Fibroblast of lung (primary cell): ENCODE data around the gene HOXB1. TPM values are rescaled to one million over a fixed set of nuclear protein-coding genes. Genes with fewer than 3 reads are reported as not detected.

Source experiments
- DNase-seq, 2 donors: peaks; one replicate each; pipeline versions ENCODE4 v3.0.0 to v3.0.0-alpha.2; 2010; ENCODE audit warnings: low read depth in 2 of 2
- H2AFZ ChIP-seq: 2 replicates; pipeline ENCODE4 v1.5.1; 2012; ENCODE audit warnings: low read length, control low read depth, inconsistent platforms
- H3K27ac ChIP-seq: 2 replicates; pipeline ENCODE4 v1.5.1; 2011; ENCODE audit warnings: low read length, control low read depth; ENCODE audit not compliant: insufficient read depth
- H3K27me3 ChIP-seq: 2 replicates; pipeline ENCODE4 v1.5.1; 2011; ENCODE audit warnings: mild to moderate bottlenecking, low read length; ENCODE audit not compliant: control insufficient read depth, insufficient read depth
- H3K36me3 ChIP-seq: 2 replicates; pipeline ENCODE4 v1.5.1; 2011; ENCODE audit warnings: low read length; ENCODE audit not compliant: control insufficient read depth, insufficient read depth
- H3K4me1 ChIP-seq: 2 replicates; pipeline ENCODE4 v1.5.1; 2011; ENCODE audit warnings: low read length; ENCODE audit not compliant: control insufficient read depth, insufficient read depth; ENCODE audit errors: extremely low read depth
- H3K4me2 ChIP-seq: 2 replicates; pipeline ENCODE4 v1.5.1; 2011; ENCODE audit warnings: low read length, control low read depth; ENCODE audit not compliant: insufficient read depth; ENCODE audit errors: extremely low read depth
- H3K4me3 ChIP-seq, 4 experiments: fragments of 200-600 bp in 1 of 4; sonication (generic) in 1 of 4; replicated peaks in 1 of 4; 2 replicates each; pipeline ENCODE4 v1.5.1; 2011 to 2016; ENCODE audit warnings: low read length in 4 of 4, low read depth in 3 of 4, mild to moderate bottlenecking in 3 of 4, control low read depth in 2 of 4, inconsistent platforms in 1 of 4, mixed read lengths in 1 of 4; ENCODE audit not compliant: insufficient read depth in 1 of 4; ENCODE audit errors: control extremely low read depth in 1 of 4
- H3K79me2 ChIP-seq: 2 replicates; pipeline ENCODE4 v1.5.1; 2012; ENCODE audit warnings: mild to moderate bottlenecking, low read length, inconsistent platforms; ENCODE audit not compliant: control insufficient read depth, insufficient read depth
- H3K9ac ChIP-seq: 2 replicates; pipeline ENCODE4 v1.5.1; 2011; ENCODE audit warnings: mild to moderate bottlenecking, low read length, control low read depth; ENCODE audit not compliant: insufficient read depth
- H3K9me3 ChIP-seq: 2 replicates; pipeline ENCODE4 v1.5.1; 2012; ENCODE audit warnings: low read depth, low read length; ENCODE audit not compliant: control insufficient read depth, insufficient read depth
- H4K20me1 ChIP-seq: 2 replicates; pipeline ENCODE4 v1.5.1; 2011; ENCODE audit warnings: low read length; ENCODE audit not compliant: control insufficient read depth, insufficient read depth; ENCODE audit errors: extremely low read depth
- CTCF ChIP-seq, 2 donors: IDR thresholded peaks in 1 of 2; conservative IDR thresholded peaks in 1 of 2; 1 replicate in 1 of 2; 2 replicates in 1 of 2; pipeline ENCODE4 v1.5.1; 2011 to 2012; ENCODE audit warnings: low read length in 2 of 2, control low read depth in 1 of 2, inconsistent platforms in 1 of 2, low read depth in 1 of 2, mild to moderate bottlenecking in 1 of 2
- EZH2 ChIP-seq: IDR thresholded peaks from 2 replicates; pipeline ENCODE4 v1.5.1; 2012; ENCODE audit warnings: low read length, control low read depth, mild to moderate bottlenecking; ENCODE audit errors: missing control alignments
- polyA plus RNA-seq, 2 donors: library from polyadenylated mRNA; depleted of rRNA in 1 of 2; stranded (reverse) in 1 of 2; unstranded in 1 of 2; fragments of >200 nt; gene quantifications; 2 replicates each; pipeline ENCODE4 v1.2.1, GENCODE V29; 2011 to 2012; ENCODE audit warnings: missing spikeins in 1 of 2
- total RNA-seq: library from RNA; depleted of rRNA; stranded (reverse); fragments of >200 nt; gene quantifications from 2 replicates; pipeline ENCODE4 v1.2.1, GENCODE V29; 2014

Gene HOXB1
- total and polyA plus RNA-seq, 2 donors (not counting 1 experiment from before 2014, with no cell fraction given) = not detected

DNA sequence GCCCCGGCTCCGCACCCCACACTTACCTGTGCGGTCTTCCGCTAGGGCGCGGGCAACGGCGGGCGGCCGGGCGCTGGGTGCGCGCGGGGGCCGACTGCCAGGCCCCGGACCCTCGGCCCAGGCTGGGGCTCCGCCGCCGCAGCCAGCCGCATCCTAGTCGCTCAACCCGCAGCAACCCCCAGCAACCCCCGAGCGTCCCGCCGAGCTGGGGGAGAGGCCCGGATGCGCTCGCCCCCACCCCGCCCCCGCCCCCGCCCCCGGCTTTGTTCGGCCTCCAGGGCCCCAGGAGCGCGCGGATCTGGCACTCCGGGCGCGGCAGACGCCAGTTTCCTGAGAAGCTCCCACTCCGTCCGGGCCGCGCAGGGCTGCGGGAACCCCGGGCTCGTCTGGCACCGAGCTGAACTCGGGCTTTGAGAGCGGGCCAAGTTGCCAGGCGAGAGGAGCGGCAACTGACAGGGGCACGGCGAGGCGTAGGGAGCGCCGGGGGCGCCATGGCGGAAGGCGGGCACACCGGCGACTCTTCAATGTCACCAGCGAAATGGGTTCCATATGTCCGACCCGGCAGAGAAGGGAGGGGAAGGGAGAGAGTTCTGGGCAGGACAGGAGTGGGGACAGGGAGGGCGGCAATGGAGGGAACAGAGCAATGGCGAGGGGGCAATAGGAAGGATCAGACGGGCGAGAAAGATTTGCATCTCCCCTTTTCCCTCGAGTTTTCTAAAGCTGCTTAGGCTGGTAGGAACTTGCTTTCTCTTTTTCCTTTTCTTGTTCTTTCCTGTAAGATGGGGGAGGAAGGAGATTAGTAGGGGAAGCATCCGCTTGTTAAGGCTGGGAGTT lies 33.6 kb upstream of the HOXB1 start:
- peak overlapping the region; percentile 95 for H3K4me2 ChIP-seq
- H3K36me3 ChIP-seq = peaks cover 16% of the 10 kb centered on the region
- H2AFZ ChIP-seq = no peak overlapping the region
- H3K4me1 ChIP-seq = peaks cover 52% of the 10 kb centered on the region
- TF ChIP-seq EZH2 (no peak), CTCF (conservative IDR thresholded peaks at IDR 0.05 in 1 of 2, IDR thresholded peaks at IDR 0.05 in 1 of 2; ENCODE audit: low read depth in 1 of 2, low read length in 2 of 2) (no peak)
- H3K79me2 ChIP-seq = peaks cover 99% of the 10 kb centered on the region
- peak in 1 of 2 donors; percentile 39 for DNase-seq
- no peaks in the 10 kb centered on the region for H3K9me3 ChIP-seq
- no peaks in the 10 kb centered on the region for H4K20me1 ChIP-seq
- peak overlapping the region; percentile 86 for H3K27ac ChIP-seq
- H3K27me3 ChIP-seq = no peaks in the 10 kb centered on the region
- H3K9ac ChIP-seq = peak overlapping the region; percentile 75
- peak overlapping the region; percentile 59 to 98 (median 65) for H3K4me3 ChIP-seq

- H3K36me3 ChIP-seq = peaks cover 15% of the 10 kb centered on the region
- H3K79me2 ChIP-seq = peaks cover 99% of the 10 kb centered on the region
- H3K4me1 ChIP-seq = peaks cover 56% of the 10 kb centered on the region
- H3K27ac ChIP-seq = peak overlapping the region; percentile 1
- H3K27me3 ChIP-seq = no peaks in the 10 kb centered on the region
- peak overlapping the region; percentile 60 for H3K4me2 ChIP-seq
- peak overlapping the region; percentile 42 to 98 (median 56) for H3K4me3 ChIP-seq
- H2AFZ ChIP-seq = no peak overlapping the region
- TF ChIP-seq EZH2 (no peak), CTCF (conservative IDR thresholded peaks at IDR 0.05 in 1 of 2, IDR thresholded peaks at IDR 0.05 in 1 of 2; ENCODE audit: low read depth in 1 of 2, low read length in 2 of 2) (no peak)
- DNase-seq = no peak
- H4K20me1 ChIP-seq = no peaks in the 10 kb centered on the region
- H3K9me3 ChIP-seq = no peaks in the 10 kb centered on the region
- H3K9ac ChIP-seq = peak overlapping the region; percentile 40
Observed at GRCh38 chr17:48563867-48564187, 33.0 kb upstream of the HOXB1 start.

- peaks cover 60% of the 10 kb centered on the region for H3K4me1 ChIP-seq
- no peak for TF ChIP-seq CTCF (conservative IDR thresholded peaks at IDR 0.05 in 1 of 2, IDR thresholded peaks at IDR 0.05 in 1 of 2; ENCODE audit: low read depth in 1 of 2, low read length in 2 of 2)
- TF ChIP-seq EZH2 = no peak
- no peak overlapping the region for H3K9ac ChIP-seq
- H3K9me3 ChIP-seq = no peaks in the 10 kb centered on the region
- no peaks in the 10 kb centered on the region for H4K20me1 ChIP-seq
- H3K27me3 ChIP-seq = no peaks in the 10 kb centered on the region
- H3K4me3 ChIP-seq = peak overlapping the region; percentile 42 to 98 (median 56)
- peak overlapping the region; percentile 60 for H3K4me2 ChIP-seq
- peaks cover 15% of the 10 kb centered on the region for H3K36me3 ChIP-seq
- peak overlapping the region; percentile 1 for H3K27ac ChIP-seq
- peak; percentile 49 to 75 for DNase-seq
- peaks cover 99% of the 10 kb centered on the region for H3K79me2 ChIP-seq
- H2AFZ ChIP-seq = no peak overlapping the region
Observed at GRCh38 chr17:48563385-48563838, 32.6 kb upstream of the HOXB1 start.
